Tibial nerve (tissue), 4 donors: Measurements from ENCODE around the gene TK2. TPM values are rescaled to one million over a fixed set of nuclear protein-coding genes. Genes with fewer than 3 reads are reported as not detected.

Experiments
- DNase-seq, 2 donors: peaks; one replicate each; pipeline ENCODE4 v3.0.0-alpha.2; 2019; ENCODE audit warnings: low spot score in 2 of 2
- H3K27ac ChIP-seq, 4 donors: fragments of 200-600 bp; sonication (generic) in 3 of 4; one replicate each; pipeline ENCODE4 v1.5.1; 2017 to 2019; ENCODE audit warnings: mild to moderate bottlenecking in 1 of 4
- H3K27me3 ChIP-seq, 2 donors: fragments of 200-600 bp; sonication (generic) in 1 of 2; one replicate each; pipeline versions ENCODE4 v1.5.1 to v1.6.0; 2017 to 2019
- H3K36me3 ChIP-seq, 3 donors: fragments of 200-600 bp; sonication (generic); one replicate each; pipeline ENCODE4 v1.5.1; 2018 to 2019
- H3K4me1 ChIP-seq, 4 donors: fragments of 200-600 bp; sonication (generic) in 3 of 4; one replicate each; pipeline ENCODE4 v1.5.1; 2017 to 2019
- H3K4me3 ChIP-seq, 4 donors: fragments of 200-600 bp; sonication (generic) in 3 of 4; one replicate each; pipeline ENCODE4 v1.5.1; 2017 to 2019; ENCODE audit warnings: mild to moderate bottlenecking in 1 of 4, moderate library complexity in 1 of 4
- H3K9me3 ChIP-seq, 4 donors: fragments of 200-600 bp; sonication (generic) in 3 of 4; one replicate each; pipeline ENCODE4 v1.5.1; 2017 to 2019
- EP300 ChIP-seq, 2 donors: sonication (generic); formaldehyde crosslinking; IDR thresholded peaks; one replicate each; pipeline ENCODE4 v1.6.1; 2017; ENCODE audit warnings: antibody characterized with exemption in 2 of 2, mild to moderate bottlenecking in 1 of 2
- POLR2A ChIP-seq, 2 donors: fragments of 450-650 bp; IDR thresholded peaks; one replicate each; pipeline ENCODE4 v1.6.1; 2017; ENCODE audit warnings: antibody characterized with exemption in 2 of 2, mild to moderate bottlenecking in 2 of 2, moderate library complexity in 2 of 2
- WGBS, 2 donors: methylation state at CpG; one replicate each; pipeline ENCODE4 v1.1.5; 2018; 5-methylcytosine and 5-hydroxymethylcytosine counted together
- small RNA-seq: library from RNA; depleted of rRNA; stranded (forward); fragments of <200 nt; gene quantifications from one replicate; pipeline ENCODE3, GENCODE V24; 2016
- total RNA-seq, 4 donors: library from RNA; depleted of rRNA; stranded (reverse); fragments of >200 nt; gene quantifications; one replicate each; pipeline ENCODE4 v1.1.0, GENCODE V29; 2016
- TF ChIP-seq, protein P1 (sequence below), 5 experiments: fragments of 200-600 bp in 3 of 5; fragments of 450-650 bp in 2 of 5; sonication (generic) in 3 of 5; IDR thresholded peaks; one replicate each; pipeline ENCODE4 v1.5.1; 2016 to 2019; ENCODE audit warnings: antibody characterized with exemption in 5 of 5, mild to moderate bottlenecking in 3 of 5, moderate library complexity in 2 of 5

The TK2 gene
- total RNA-seq, 4 donors from 2014 or later = 42.3 to 81.8 (median 64.7) TPM

DNA sequence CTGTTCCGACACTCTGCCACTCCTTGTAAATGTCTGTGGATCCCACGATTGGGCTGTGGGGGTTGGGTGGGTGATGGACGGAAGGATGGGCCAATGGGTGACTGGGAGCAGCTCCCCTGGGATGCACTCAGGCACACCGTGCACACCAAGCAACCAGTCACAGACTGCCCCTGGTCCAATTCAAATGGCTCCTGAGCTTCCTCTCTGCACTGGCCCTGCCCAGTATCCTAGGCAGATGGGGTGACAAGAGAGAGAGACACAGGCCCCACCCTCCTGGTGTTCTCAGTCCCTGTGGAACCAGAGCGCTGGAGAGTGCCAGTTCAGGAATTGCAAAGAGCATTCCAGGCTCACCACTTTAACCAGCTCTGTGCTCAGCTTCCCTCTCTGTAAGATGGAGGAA lies 90.0 kb downstream of the TK2 start:
- no peak for TF ChIP-seq EP300 (IDR thresholded peaks at IDR 0.05)
- TF ChIP-seq POLR2A (IDR thresholded peaks at IDR 0.05) = no peak
- TF ChIP-seq, protein P1, sequence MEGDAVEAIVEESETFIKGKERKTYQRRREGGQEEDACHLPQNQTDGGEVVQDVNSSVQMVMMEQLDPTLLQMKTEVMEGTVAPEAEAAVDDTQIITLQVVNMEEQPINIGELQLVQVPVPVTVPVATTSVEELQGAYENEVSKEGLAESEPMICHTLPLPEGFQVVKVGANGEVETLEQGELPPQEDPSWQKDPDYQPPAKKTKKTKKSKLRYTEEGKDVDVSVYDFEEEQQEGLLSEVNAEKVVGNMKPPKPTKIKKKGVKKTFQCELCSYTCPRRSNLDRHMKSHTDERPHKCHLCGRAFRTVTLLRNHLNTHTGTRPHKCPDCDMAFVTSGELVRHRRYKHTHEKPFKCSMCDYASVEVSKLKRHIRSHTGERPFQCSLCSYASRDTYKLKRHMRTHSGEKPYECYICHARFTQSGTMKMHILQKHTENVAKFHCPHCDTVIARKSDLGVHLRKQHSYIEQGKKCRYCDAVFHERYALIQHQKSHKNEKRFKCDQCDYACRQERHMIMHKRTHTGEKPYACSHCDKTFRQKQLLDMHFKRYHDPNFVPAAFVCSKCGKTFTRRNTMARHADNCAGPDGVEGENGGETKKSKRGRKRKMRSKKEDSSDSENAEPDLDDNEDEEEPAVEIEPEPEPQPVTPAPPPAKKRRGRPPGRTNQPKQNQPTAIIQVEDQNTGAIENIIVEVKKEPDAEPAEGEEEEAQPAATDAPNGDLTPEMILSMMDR (IDR thresholded peaks at IDR 0.05) = no peak
- no peaks in the 10 kb centered on the region for H3K4me1 ChIP-seq
- H3K27ac ChIP-seq = no peak overlapping the region
- no peaks in the 10 kb centered on the region for H3K36me3 ChIP-seq
- WGBS, 2 donors = 34 to 54% methylated on average over 5 of the region's 5 CpGs
- no peak for DNase-seq
- peaks cover 0 to 30% of the 10 kb centered on the region in 2 donors for H3K27me3 ChIP-seq
- H3K9me3 ChIP-seq = peaks cover 0 to 2% (median 0%) of the 10 kb centered on the region in 4 donors
- H3K4me3 ChIP-seq = no peak overlapping the region

DNA sequence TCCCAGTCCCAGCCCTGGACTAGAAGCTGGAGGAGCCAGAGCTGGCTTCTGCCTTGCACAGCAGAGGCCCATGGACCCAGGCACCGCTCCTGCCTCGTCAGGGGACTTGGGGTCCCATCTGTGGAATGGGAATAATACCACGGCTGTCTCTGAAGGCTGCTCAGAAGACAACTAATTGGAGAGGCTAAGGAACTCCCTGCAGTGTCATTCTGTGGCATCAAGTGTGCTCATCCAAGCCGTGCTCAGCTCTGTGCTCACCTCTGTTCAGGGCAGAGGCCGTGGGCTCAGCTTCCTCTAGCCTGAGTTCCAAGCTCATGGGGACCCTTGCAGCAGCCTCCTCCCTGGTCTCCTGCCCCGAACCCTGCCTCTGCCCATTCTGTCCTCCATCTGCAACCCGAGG lies 91.1 kb downstream of the TK2 start:
- Histone ChIP-seq H3K4me1 (no peaks in the 10 kb centered on the region), H3K36me3 (no peaks in the 10 kb centered on the region), H3K4me3 (no peak overlapping the region), H3K27me3 (peaks cover 0 to 30% of the 10 kb centered on the region in 2 donors), H3K9me3 (peaks cover 0 to 2% (median 0%) of the 10 kb centered on the region in 4 donors), H3K27ac (no peak overlapping the region)
- WGBS, 2 donors = 53 to 73% methylated on average over 3 to 7 of the region's 7 CpGs
- DNase-seq = no peak
- TF ChIP-seq EP300 (IDR thresholded peaks at IDR 0.05) = no peak
- TF ChIP-seq POLR2A (IDR thresholded peaks at IDR 0.05) = no peak
- TF ChIP-seq, protein P1 (IDR thresholded peaks at IDR 0.05) = no peak

DNA sequence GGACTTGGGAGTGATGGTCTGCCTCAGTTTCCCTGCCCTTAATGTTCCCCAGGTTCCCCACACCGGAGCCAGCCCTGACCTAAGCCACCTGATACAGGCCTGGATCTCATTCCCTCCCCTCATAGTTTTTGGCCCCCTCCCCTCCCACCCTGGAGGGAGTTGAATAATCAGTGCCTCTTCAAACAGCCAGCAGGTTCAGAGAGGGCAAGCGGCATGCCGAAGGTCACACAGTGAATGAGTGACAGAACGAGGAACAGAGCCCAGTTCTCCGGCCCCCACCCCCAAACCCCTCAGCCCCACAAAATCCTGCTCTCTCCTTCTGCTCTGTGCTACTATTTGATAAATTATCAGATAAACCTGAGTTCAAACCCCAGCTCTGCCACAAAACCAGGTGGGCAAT lies 91.6 kb downstream of the TK2 start:
- no peak for DNase-seq
- TF ChIP-seq, protein P1 (IDR thresholded peaks at IDR 0.05) = no peak
- TF ChIP-seq POLR2A (IDR thresholded peaks at IDR 0.05) (no peak), EP300 (IDR thresholded peaks at IDR 0.05) (no peak)
- Histone ChIP-seq H3K27ac (no peak overlapping the region), H3K9me3 (peaks cover 0 to 1% (median 0%) of the 10 kb centered on the region in 4 donors), H3K4me3 (no peak overlapping the region), H3K36me3 (no peaks in the 10 kb centered on the region), H3K27me3 (peaks cover 0 to 30% of the 10 kb centered on the region in 2 donors), H3K4me1 (no peaks in the 10 kb centered on the region)
- 78 to 90% methylated on average over 5 of the region's 5 CpGs for WGBS, 2 donors

Small RNAs within 50 kb of the gene (small RNA-seq; reads per million reads assigned to genes)
- gene CKLF-CMTM1 = not detected

Other genes starting within 250 kb of the TK2 start
- gene CDH5, start 183.4 kb downstream of the TK2 start, total RNA-seq = 10 to 100 TPM; 47.3 to 79.3 (median 67.0) TPM
- 1 to 10 TPM in 1 of 4 donors, under 1 TPM in 2, not detected in 1; 0.21 to 1.4 (median 0.30) TPM for gene BEAN1, start 122.8 kb downstream of the TK2 start, total RNA-seq
- gene CKLF, start 2.5 kb upstream of the TK2 start, total RNA-seq = 10 to 100 TPM; 31.8 to 75.4 (median 35.6) TPM
- gene CMTM1, start 16.3 kb upstream of the TK2 start, total RNA-seq = 1 to 10 TPM in 3 of 4 donors, not detected in 1; 2.0 to 5.1 (median 2.1) TPM
- gene CMTM2, start 29.3 kb upstream of the TK2 start, total RNA-seq = not detected
- 10 to 100 TPM; 19.3 to 43.9 (median 38.5) TPM for gene CMTM3, start 54.6 kb upstream of the TK2 start, total RNA-seq
- 10 to 100 TPM; 14.2 to 22.7 (median 19.6) TPM for gene CMTM4, start 146.6 kb upstream of the TK2 start, total RNA-seq
- gene DYNC1LI2, start 201.5 kb upstream of the TK2 start, total RNA-seq = 100 to 1,000 TPM; 248 to 363 (median 266) TPM